ENCODE results near the gene SMYD3.

SMYD3 gene

GRCh38 chr1:245721488-245721887 lies 785.6 kb downstream of the SMYD3 start:
- no peaks in the 10 kb centered on the region for H4K20me1 ChIP-seq (ENCODE audit: insufficient read depth, low read length, poor library complexity, severe bottlenecking)
- no peak overlapping the region for H3K4me2 ChIP-seq (ENCODE audit: low read depth, low read length, poor library complexity, severe bottlenecking)
- no peaks in the 10 kb centered on the region for H3K9me2 ChIP-seq (replicated peaks; ENCODE audit: low read depth, low read length)
- no peak overlapping the region for H3K4me3 ChIP-seq (ENCODE audit: low read length, poor library complexity, severe bottlenecking)
- H3K27me3 ChIP-seq (ENCODE audit: insufficient read depth, low read length, poor library complexity, severe bottlenecking): no peaks in the 10 kb centered on the region
- TF ChIP-seq EZH2phosphoT487 (IDR thresholded peaks at IDR 0.05; ENCODE audit: borderline replicate concordance) (no peak), CTCF (conservative IDR thresholded peaks at IDR 0.05; ENCODE audit: low read length) (no peak)
- no peak overlapping the region for H3K9ac ChIP-seq (ENCODE audit: low read depth, low read length, poor library complexity, severe bottlenecking)
- H3F3A ChIP-seq (ENCODE audit: low read depth): no peaks in the 10 kb centered on the region
- no peaks in the 10 kb centered on the region for H3K4me1 ChIP-seq (ENCODE audit: insufficient read depth, low read length, poor library complexity, severe bottlenecking)
- no peaks in the 10 kb centered on the region for H3K9me3 ChIP-seq (ENCODE audit: insufficient read depth, low read depth, low read length)
- no peaks in the 10 kb centered on the region for H3K36me3 ChIP-seq (ENCODE audit: insufficient read depth, low read length)
- no peaks in the 10 kb centered on the region for H3K79me2 ChIP-seq (ENCODE audit: insufficient read depth, low read length)
- no peak overlapping the region for H2AFZ ChIP-seq (ENCODE audit: low read length)

- H2AFZ ChIP-seq (ENCODE audit: low read length): no peak overlapping the region
- H3K4me3 ChIP-seq (ENCODE audit: low read length, poor library complexity, severe bottlenecking): no peak overlapping the region
- no peak overlapping the region for H3K4me2 ChIP-seq (ENCODE audit: low read depth, low read length, poor library complexity, severe bottlenecking)
- H3K4me1 ChIP-seq (ENCODE audit: insufficient read depth, low read length, poor library complexity, severe bottlenecking): no peaks in the 10 kb centered on the region
- H3K9ac ChIP-seq (ENCODE audit: low read depth, low read length, poor library complexity, severe bottlenecking): no peak overlapping the region
- H3K9me2 ChIP-seq (replicated peaks; ENCODE audit: low read depth, low read length): no peaks in the 10 kb centered on the region
- H4K20me1 ChIP-seq (ENCODE audit: insufficient read depth, low read length, poor library complexity, severe bottlenecking): no peaks in the 10 kb centered on the region
- H3K9me3 ChIP-seq (ENCODE audit: insufficient read depth, low read depth, low read length): no peaks in the 10 kb centered on the region
- H3F3A ChIP-seq (ENCODE audit: low read depth): no peaks in the 10 kb centered on the region
- no peaks in the 10 kb centered on the region for H3K79me2 ChIP-seq (ENCODE audit: insufficient read depth, low read length)
- no peaks in the 10 kb centered on the region for H3K36me3 ChIP-seq (ENCODE audit: insufficient read depth, low read length)
- TF ChIP-seq EZH2phosphoT487 (IDR thresholded peaks at IDR 0.05; ENCODE audit: borderline replicate concordance) (no peak), CTCF (conservative IDR thresholded peaks at IDR 0.05; ENCODE audit: low read length) (no peak)
- no peaks in the 10 kb centered on the region for H3K27me3 ChIP-seq (ENCODE audit: insufficient read depth, low read length, poor library complexity, severe bottlenecking)
These were observed 788.1 kb downstream of the SMYD3 start for GRCh38 chr1:245718951-245719350.

GRCh38 chr1:245718123-245718522 lies 789.0 kb downstream of the SMYD3 start:
- Histone ChIP-seq H3K27me3 (ENCODE audit: insufficient read depth, low read length, poor library complexity, severe bottlenecking) (no peaks in the 10 kb centered on the region), H3K79me2 (ENCODE audit: insufficient read depth, low read length) (no peaks in the 10 kb centered on the region), H3K36me3 (ENCODE audit: insufficient read depth, low read length) (no peaks in the 10 kb centered on the region), H3K4me1 (ENCODE audit: insufficient read depth, low read length, poor library complexity, severe bottlenecking) (no peaks in the 10 kb centered on the region), H4K20me1 (ENCODE audit: insufficient read depth, low read length, poor library complexity, severe bottlenecking) (no peaks in the 10 kb centered on the region), H3K4me3 (ENCODE audit: low read length, poor library complexity, severe bottlenecking) (no peak overlapping the region), H3K4me2 (ENCODE audit: low read depth, low read length, poor library complexity, severe bottlenecking) (no peak overlapping the region), H3K9me2 (replicated peaks; ENCODE audit: low read depth, low read length) (no peaks in the 10 kb centered on the region), H2AFZ (ENCODE audit: low read length) (no peak overlapping the region), H3K9ac (ENCODE audit: low read depth, low read length, poor library complexity, severe bottlenecking) (no peak overlapping the region), H3F3A (ENCODE audit: low read depth) (no peaks in the 10 kb centered on the region), H3K9me3 (ENCODE audit: insufficient read depth, low read depth, low read length) (no peaks in the 10 kb centered on the region)
- TF ChIP-seq CTCF (conservative IDR thresholded peaks at IDR 0.05; ENCODE audit: low read length) (no peak), EZH2phosphoT487 (IDR thresholded peaks at IDR 0.05; ENCODE audit: borderline replicate concordance) (no peak)

Measured in Loucy (cell line).